C4-2B (cell line): ENCODE results near the gene SEMA3D.

Experiments
- H3K27ac ChIP-seq: fragments of 450-650 bp; 2 replicates; pipeline ENCODE4 v1.5.1; 2017
- ZFX ChIP-seq: fragments of 450-650 bp; IDR thresholded peaks from 2 replicates; pipeline ENCODE4 v1.6.1; 2017
- TF ChIP-seq, protein P1 (sequence below): fragments of 450-650 bp; conservative IDR thresholded peaks from 2 replicates; pipeline ENCODE4 v1.5.1; 2017; ENCODE audit warnings: mild to moderate bottlenecking

The SEMA3D gene

GRCh38 chr7:85185424-85186082, 1.3 kb downstream of the SEMA3D start:
- no peak overlapping the region for H3K27ac ChIP-seq
- TF ChIP-seq, protein P1, sequence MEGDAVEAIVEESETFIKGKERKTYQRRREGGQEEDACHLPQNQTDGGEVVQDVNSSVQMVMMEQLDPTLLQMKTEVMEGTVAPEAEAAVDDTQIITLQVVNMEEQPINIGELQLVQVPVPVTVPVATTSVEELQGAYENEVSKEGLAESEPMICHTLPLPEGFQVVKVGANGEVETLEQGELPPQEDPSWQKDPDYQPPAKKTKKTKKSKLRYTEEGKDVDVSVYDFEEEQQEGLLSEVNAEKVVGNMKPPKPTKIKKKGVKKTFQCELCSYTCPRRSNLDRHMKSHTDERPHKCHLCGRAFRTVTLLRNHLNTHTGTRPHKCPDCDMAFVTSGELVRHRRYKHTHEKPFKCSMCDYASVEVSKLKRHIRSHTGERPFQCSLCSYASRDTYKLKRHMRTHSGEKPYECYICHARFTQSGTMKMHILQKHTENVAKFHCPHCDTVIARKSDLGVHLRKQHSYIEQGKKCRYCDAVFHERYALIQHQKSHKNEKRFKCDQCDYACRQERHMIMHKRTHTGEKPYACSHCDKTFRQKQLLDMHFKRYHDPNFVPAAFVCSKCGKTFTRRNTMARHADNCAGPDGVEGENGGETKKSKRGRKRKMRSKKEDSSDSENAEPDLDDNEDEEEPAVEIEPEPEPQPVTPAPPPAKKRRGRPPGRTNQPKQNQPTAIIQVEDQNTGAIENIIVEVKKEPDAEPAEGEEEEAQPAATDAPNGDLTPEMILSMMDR = no peak

- H3K27ac ChIP-seq = no peak overlapping the region
- TF ChIP-seq, protein P1 = no peak
- TF ChIP-seq ZFX = no peak
Measured at GRCh38 chr7:85184599-85185423, 2.0 kb downstream of the SEMA3D start.

DNA sequence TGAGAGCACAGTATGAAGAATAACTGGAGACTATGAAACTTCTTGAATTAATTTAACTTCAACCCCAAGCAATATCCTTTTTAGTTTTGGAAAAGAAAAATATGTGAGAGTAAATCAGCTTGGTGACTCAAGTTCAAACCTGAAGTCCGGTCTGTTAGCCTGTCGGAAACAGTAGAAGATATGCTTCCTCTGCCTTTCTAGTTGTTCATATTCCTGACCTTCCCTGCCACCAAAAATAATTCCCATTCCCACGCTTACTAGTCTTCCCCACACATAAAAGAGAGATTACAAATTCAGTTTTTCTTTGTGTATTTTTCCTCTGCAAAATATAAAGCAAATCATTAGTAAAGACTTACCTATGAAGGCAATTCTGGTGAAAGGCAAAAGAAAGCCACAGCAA, 3.6 kb downstream of the SEMA3D start:
- TF ChIP-seq, protein P1 = no peak
- no peak for TF ChIP-seq ZFX
- no peak overlapping the region for H3K27ac ChIP-seq

- H3K27ac ChIP-seq = no peak overlapping the region
- TF ChIP-seq, protein P1 = no peak
- TF ChIP-seq ZFX = no peak
Measured at GRCh38 chr7:85178531-85179298, 8.1 kb downstream of the SEMA3D start.

- no peak for TF ChIP-seq ZFX
- TF ChIP-seq, protein P1 = no peak
Measured at GRCh38 chr7:85177316-85177715, 9.5 kb downstream of the SEMA3D start.

GRCh38 chr7:85176197-85176596, 10.7 kb downstream of the SEMA3D start:
- H3K27ac ChIP-seq = no peak overlapping the region
- TF ChIP-seq, protein P1 = no peak
- TF ChIP-seq ZFX = no peak

More at GRCh38 chr7:85177316-85177715, 9.5 kb downstream of the SEMA3D start:
- no peak overlapping the region for H3K27ac ChIP-seq
